HepG2 (cell line): Measurements from ENCODE around the gene BIRC7. TPM values are rescaled to one million over a fixed set of nuclear protein-coding genes. Genes with fewer than 3 reads are reported as not detected.

Experiments used
- ATAC-seq: fragments of 200-7000 bp; cut with Tn5 transposase; 3 replicates; pipeline ENCODE4 v1.9.1; 2020; ENCODE audit warnings: mild to moderate bottlenecking, moderate library complexity
- BruUV-seq: library from RNA; stranded (reverse); fragments of 400-500 nt; replicated peaks from 2 replicates; lab custom pipeline; 2021; lab: Mats Ljungman, UMichigan
- CTCF ChIA-PET: fragments of 300-600 bp; formaldehyde crosslinking; extraction: SDS; loops from one replicate; lab custom pipeline; 2021; ENCODE audit warnings: low total read pairs, inconsistent platforms, low intra/inter-chr PET ratio; lab: Yijun Ruan, JAX
- POLR2A ChIA-PET: fragments of 350-600 bp; sonication (Branson Sonifier 250); formaldehyde crosslinking; loops from one replicate; lab custom pipeline; 2020; ENCODE audit warnings: antibody characterized with exemption, inconsistent platforms; lab: Yijun Ruan, JAX
- DNase-seq: peaks from one replicate; pipeline ENCODE4 v3.0.0-alpha.2; 2015; ENCODE audit warnings: low spot score
- FAIRE-seq: peaks from 3 replicates; lab custom pipeline; 2011; peaks lifted over from hg19 to GRCh38; lab: Jason Lieb, UNC
- H2AFZ ChIP-seq: one replicate; pipeline ENCODE4 v1.6.1; 2011; ENCODE audit warnings: low read length, inconsistent platforms
- H3K27ac ChIP-seq: fragments of 300-600 bp; 3 replicates; pipeline ENCODE4 v1.8.0; 2011; ENCODE audit warnings: mixed run types, mild to moderate bottlenecking, mixed read lengths, low read length, inconsistent platforms; ENCODE audit not compliant: insufficient read depth; ENCODE audit errors: extremely low read length
- H3K27me3 ChIP-seq, 2 experiments: fragments of 200-600 bp in 1 of 2; 2 replicates in 1 of 2; 3 replicates in 1 of 2; pipeline versions ENCODE4 v1.6.0 to v1.8.0; 2011; ENCODE audit warnings: low read length in 2 of 2, mild to moderate bottlenecking in 2 of 2, moderate library complexity in 2 of 2, inconsistent platforms in 1 of 2; ENCODE audit not compliant: insufficient read depth in 2 of 2, control insufficient read depth in 1 of 2
- H3K36me3 ChIP-seq, 2 experiments: fragments of 200-600 bp in 1 of 2; replicated peaks in 1 of 2; 2 replicates in 1 of 2; 3 replicates in 1 of 2; pipeline versions ENCODE4 v1.5.1 to v1.8.0; 2011; ENCODE audit warnings: low read length in 2 of 2, inconsistent platforms in 1 of 2; ENCODE audit not compliant: insufficient read depth in 2 of 2, control insufficient read depth in 1 of 2
- H3K4me1 ChIP-seq: 2 replicates; pipeline ENCODE4 v1.5.1; 2012; ENCODE audit warnings: low read length, inconsistent platforms; ENCODE audit not compliant: insufficient read depth
- H3K4me2 ChIP-seq: 2 replicates; pipeline ENCODE4 v1.6.0; 2011; ENCODE audit warnings: low read depth, low read length, inconsistent platforms
- H3K4me3 ChIP-seq, 3 experiments: fragments of 200-600 bp in 1 of 3; sonication (generic), shearing (Covaris generic) in 1 of 3; replicated peaks in 1 of 3; 2 replicates each; pipeline ENCODE4 v1.5.1; 2011 to 2016; ENCODE audit warnings: low read length in 3 of 3, inconsistent platforms in 2 of 3, low read depth in 2 of 3, mild to moderate bottlenecking in 2 of 3, control low read depth in 1 of 3, mixed read lengths in 1 of 3; ENCODE audit not compliant: insufficient read depth in 1 of 3
- H3K79me2 ChIP-seq: one replicate; pipeline ENCODE4 v1.6.1; 2011; ENCODE audit warnings: low read length, inconsistent platforms; ENCODE audit not compliant: insufficient read depth
- H3K9ac ChIP-seq: 2 replicates; pipeline ENCODE4 v1.6.0; 2011; ENCODE audit warnings: mild to moderate bottlenecking, low read depth, low read length, inconsistent platforms; ENCODE audit not compliant: insufficient read depth
- H3K9me3 ChIP-seq: 2 replicates; pipeline ENCODE4 v1.5.1; 2012; ENCODE audit warnings: mild to moderate bottlenecking, low read length
- H4K20me1 ChIP-seq: 2 replicates; pipeline ENCODE4 v1.6.0; 2011; ENCODE audit warnings: inconsistent platforms, mild to moderate bottlenecking, low read length, moderate library complexity; ENCODE audit not compliant: insufficient read depth
- FOSL2 ChIP-seq: sonication (generic); formaldehyde crosslinking; IDR thresholded peaks from 2 replicates; pipeline ENCODE4 v1.4.0; 2020; ENCODE audit warnings: missing genetic modification reagents
- FOXK2 ChIP-seq: fragments of 450-650 bp; IDR thresholded peaks from 2 replicates; pipeline ENCODE4 v1.6.1; 2016
- KLF13 ChIP-seq: sonication (generic); formaldehyde crosslinking; IDR thresholded peaks from 2 replicates; pipeline ENCODE4 v1.4.0; 2020; ENCODE audit warnings: mild to moderate bottlenecking, missing genetic modification reagents
- PCBP1 ChIP-seq: fragments of 200-400 bp; formaldehyde crosslinking; IDR thresholded peaks from 2 replicates; pipeline ENCODE4 v1.6.1; 2017; ENCODE audit warnings: mild to moderate bottlenecking, low read depth, low read length, borderline replicate concordance
- TEF ChIP-seq: sonication (generic); formaldehyde crosslinking; IDR thresholded peaks from 2 replicates; pipeline ENCODE4 v1.5.0; 2020; ENCODE audit warnings: missing genetic modification reagents
- USF2 ChIP-seq, 2 experiments: sonication (generic) in 1 of 2; formaldehyde crosslinking in 1 of 2; IDR thresholded peaks; 2 replicates each; pipeline versions ENCODE4 v1.5.1 to v1.6.1; 2011 to 2020; ENCODE audit warnings: borderline replicate concordance in 1 of 2, low read depth in 1 of 2, low read length in 1 of 2, mild to moderate bottlenecking in 1 of 2, missing genetic modification reagents in 1 of 2, moderate library complexity in 1 of 2
- ZBED4 ChIP-seq: sonication (generic); formaldehyde crosslinking; IDR thresholded peaks from 2 replicates; pipeline ENCODE4 v1.4.0; 2020; ENCODE audit warnings: missing genetic modification reagents, borderline replicate concordance
- ZBTB26 ChIP-seq: IDR thresholded peaks from 2 replicates; pipeline ENCODE4 v1.6.1; 2016; ENCODE audit warnings: missing compliant biosample characterization, missing genetic modification reagents, borderline replicate concordance
- ZFP37 ChIP-seq: sonication (generic); formaldehyde crosslinking; IDR thresholded peaks from 2 replicates; pipeline ENCODE4 v1.4.0; 2020; ENCODE audit warnings: missing genetic modification reagents, borderline replicate concordance
- ZNF230 ChIP-seq: sonication (generic); formaldehyde crosslinking; IDR thresholded peaks from 2 replicates; pipeline ENCODE4 v1.4.0; 2020; ENCODE audit warnings: mild to moderate bottlenecking, missing genetic modification reagents
- ZNF597 ChIP-seq: sonication (generic); formaldehyde crosslinking; IDR thresholded peaks from 2 replicates; pipeline ENCODE4 v1.5.0; 2020; ENCODE audit warnings: missing genetic modification reagents
- ZNF777 ChIP-seq: sonication (generic); formaldehyde crosslinking; IDR thresholded peaks from 2 replicates; pipeline ENCODE4 v1.4.0; 2020; ENCODE audit warnings: missing genetic modification reagents
- WGBS: methylation state at CpG from one replicate; pipeline ENCODE4 v1.1.6; 2017; ENCODE audit warnings: low lambda C conversion rate; 5-methylcytosine and 5-hydroxymethylcytosine counted together
- in situ Hi-C: cut with HindIII; loops from 2 replicates; pipeline ENCODE4 v1.10.0; 2017; ENCODE audit warnings: low pct_unique_long_range_greater_than_20kb; ENCODE audit not compliant: extremely low pct_ligation_motif_present
- intact Hi-C: fragments of 100-400 bp; cut with micrococcal nuclease; formaldehyde crosslinking; loops from one replicate; pipeline ENCODE4 v1.10.0; 2022; ENCODE audit not compliant: unreplicated experiment
- polyA plus RNA-seq, 8 experiments: library from polyadenylated mRNA; depleted of rRNA in 3 of 8; stranded (reverse) in 7 of 8; unstranded in 1 of 8; fragments of >200 nt; fragmentation: Illumina TruSeq in 4 of 8; extraction: Trizol in 4 of 8; gene quantifications; 2 replicates each; pipeline versions ENCODE4 v1.2.1 to v1.2.3, GENCODE V29; 2011 to 2016; ENCODE audit warnings: low read depth in 4 of 8, missing spikeins in 1 of 8, mixed read lengths in 1 of 8; ENCODE audit not compliant: insufficient read depth in 1 of 8
- total RNA-seq, 5 experiments: library from RNA; depleted of rRNA; stranded (reverse); fragments of >200 nt; fragmentation: Illumina TruSeq; extraction: Trizol; gene quantifications; 2 replicates each; pipeline ENCODE4 v1.2.3, GENCODE V29; 2016; ENCODE audit warnings: low read depth in 1 of 5

BIRC7 gene
- total and polyA plus RNA-seq, 2 of the 13 experiments (the other 11 are each of a cell fraction or from before 2014, with no cell fraction given), result 0.27 to 5.1 TPM

- TF ChIP-seq ZBTB26 (CRISPR knock-in tag), result no peak
- TF ChIP-seq PCBP1, result no peak
- TF ChIP-seq ZNF597 (CRISPR knock-in tag), result no peak
- no peak for TF ChIP-seq FOSL2 (CRISPR knock-in tag)
- no peak for TF ChIP-seq ZNF230 (CRISPR knock-in tag)
- TF ChIP-seq TEF (CRISPR knock-in tag), result no peak
- no peak for TF ChIP-seq FOXK2
- TF ChIP-seq KLF13 (CRISPR knock-in tag), result no peak
Observed at GRCh38 chr20:63257629-63258028, 21.9 kb downstream of the BIRC7 start (continued).

- POLR2A ChIA-PET, result no interaction called here
- 25% methylated on average over 8 of the region's 8 CpGs for WGBS
Observed at GRCh38 chr20:63258781-63259180, 23.1 kb downstream of the BIRC7 start.

More at GRCh38 chr20:63258781-63259180, 23.1 kb downstream of the BIRC7 start:
- H3K79me2 ChIP-seq, result no peaks in the 10 kb centered on the region
- H3K36me3 ChIP-seq, result no peaks in the 10 kb centered on the region
- no peak overlapping the region for H2AFZ ChIP-seq
- H4K20me1 ChIP-seq, result peaks cover 5% of the 10 kb centered on the region; the same call in 1 of the 2 replicates
- BruUV-seq, result no TSS peak
- in situ Hi-C loops, result no loop called here
- peaks cover 30 to 82% of the 10 kb centered on the region in 2 experiments for H3K27me3 ChIP-seq
- no peak for DNase-seq
- no peaks in the 10 kb centered on the region for H3K9me3 ChIP-seq
- H3K27ac ChIP-seq, result no peak overlapping the region
- no peak for FAIRE-seq
- H3K9ac ChIP-seq, result no peak overlapping the region
- TF ChIP-seq USF2 (IDR thresholded peaks at IDR 0.05; ENCODE audit: low read depth, low read length) (no peak), USF2 (CRISPR knock-in tag; IDR thresholded peaks at IDR 0.05; ENCODE audit: borderline replicate concordance) (no peak), ZNF777 (CRISPR knock-in tag) (no peak), ZBED4 (CRISPR knock-in tag) (no peak), ZFP37 (no peak)
- TF ChIP-seq, all 625 proteins: peak for 0
- intact Hi-C loops, result no loop called here
- Histone ChIP-seq H3K4me2 (no peak overlapping the region), H3K4me3 (no peak overlapping the region), H3K4me1 (peaks cover 49% of the 10 kb centered on the region)
- no peak for ATAC-seq
- CTCF ChIA-PET, result no interaction called here
